GM18526 (cell line): ENCODE measurements around the gene BEX4.

Experiments
- POLR2A ChIP-seq: IDR thresholded peaks from 3 replicates; pipeline ENCODE4 v1.6.1; 2011; ENCODE audit not compliant: insufficient read length; ENCODE audit errors: extremely low read depth

Gene BEX4

GRCh38 chrX:103214870-103215424 is at the start of gene BEX4:
BEX4 (plus strand) TSS chrX:103215108; CDS start chrX:103216154, 1,046 bp downstream.
- TF ChIP-seq POLR2A, result peak; percentile 46

GRCh38 chrX:103170216-103170615 is 44.7 kb upstream of the BEX4 start:
- no peak for TF ChIP-seq POLR2A

- no peak for TF ChIP-seq POLR2A
Observed at GRCh38 chrX:103171353-103171752, 43.6 kb upstream of the BEX4 start.

GRCh38 chrX:103175944-103176753 is 38.8 kb upstream of the BEX4 start:
- TF ChIP-seq POLR2A, result no peak

- TF ChIP-seq POLR2A, result no peak
Observed at GRCh38 chrX:103177556-103177955, 37.4 kb upstream of the BEX4 start.

GRCh38 chrX:103183912-103184311 is 31.0 kb upstream of the BEX4 start:
- no peak for TF ChIP-seq POLR2A

GRCh38 chrX:103187953-103188475 is 26.9 kb upstream of the BEX4 start:
- no peak for TF ChIP-seq POLR2A

GRCh38 chrX:103197721-103198306 is 17.1 kb upstream of the BEX4 start:
- no peak for TF ChIP-seq POLR2A

GRCh38 chrX:103201041-103201440 is 13.9 kb upstream of the BEX4 start:
- TF ChIP-seq POLR2A, result no peak

GRCh38 chrX:103210056-103210455 is 4.9 kb upstream of the BEX4 start:
- TF ChIP-seq POLR2A, result no peak

GRCh38 chrX:103211012-103211715 is 3.7 kb upstream of the BEX4 start:
- TF ChIP-seq POLR2A, result no peak

GRCh38 chrX:103212749-103213457 is 2.0 kb upstream of the BEX4 start:
- no peak for TF ChIP-seq POLR2A

GRCh38 chrX:103215425-103215991 is 600 bp downstream of the BEX4 start:
- TF ChIP-seq POLR2A, result no peak

GRCh38 chrX:103220511-103221323 is 5.8 kb downstream of the BEX4 start:
- no peak for TF ChIP-seq POLR2A
